Prostate gland (tissue), 2 donors: ENCODE measurements around the gene FSIP1. TPM values are rescaled to one million over a fixed set of nuclear protein-coding genes. Genes with fewer than 3 reads are reported as not detected.

Experiments
- DNase-seq: peaks from one replicate; pipeline ENCODE4 v3.0.0-alpha.2; 2019; ENCODE audit warnings: low spot score
- H3K27ac ChIP-seq, 2 donors: fragments of 200-600 bp; sonication (generic); 2 replicates each; pipeline ENCODE4 v1.5.1; 2017 to 2019
- H3K27me3 ChIP-seq: fragments of 200-600 bp; sonication (generic); replicated peaks from 2 replicates; pipeline ENCODE4 v1.5.1; 2019; ENCODE audit not compliant: insufficient read depth
- H3K36me3 ChIP-seq, 2 donors: fragments of 200-600 bp; sonication (generic); 1 replicate in 1 of 2; 2 replicates in 1 of 2; pipeline versions ENCODE4 v1.5.1 to v1.8.1; 2017 to 2019
- H3K4me1 ChIP-seq: fragments of 200-600 bp; sonication (generic); replicated peaks from 2 replicates; pipeline ENCODE4 v1.5.1; 2019
- H3K4me3 ChIP-seq, 2 donors: fragments of 200-600 bp; sonication (generic); 2 replicates each; pipeline ENCODE4 v1.5.1; 2017 to 2019
- H3K9me3 ChIP-seq: fragments of 200-600 bp; sonication (generic); 2 replicates; pipeline ENCODE4 v1.5.1; 2017
- POLR2A ChIP-seq: fragments of 450-650 bp; IDR thresholded peaks from one replicate; pipeline ENCODE4 v1.6.1; 2016; ENCODE audit warnings: antibody characterized with exemption, mild to moderate bottlenecking
- POLR2AphosphoS5 ChIP-seq: sonication (generic); formaldehyde crosslinking; IDR thresholded peaks from one replicate; pipeline ENCODE4 v1.6.1; 2017; ENCODE audit warnings: antibody characterized with exemption
- WGBS: methylation state at CpG from one replicate; pipeline ENCODE4 v1.1.5; 2018; 5-methylcytosine and 5-hydroxymethylcytosine counted together
- intact Hi-C: fragments of 100-400 bp; cut with DNase I; formaldehyde crosslinking; loops from one replicate; pipeline ENCODE4 v1.14.2; 2022
- total RNA-seq, 2 donors: library from RNA; depleted of rRNA; stranded (reverse); fragments of >200 nt; gene quantifications; one replicate each; pipeline ENCODE4 v1.1.0, GENCODE V29; 2016
- TF ChIP-seq, protein P1 (sequence below), 4 experiments: fragments of 200-600 bp in 2 of 4; fragments of 450-650 bp in 2 of 4; sonication (generic) in 2 of 4; IDR thresholded peaks; 1 replicate in 3 of 4; 2 replicates in 1 of 4; pipeline ENCODE4 v1.5.1; 2016 to 2019; ENCODE audit warnings: antibody characterized with exemption in 4 of 4, mild to moderate bottlenecking in 2 of 4, moderate library complexity in 2 of 4

FSIP1 gene
- total RNA-seq, 2 donors from 2014 or later, result 1.6 to 2.3 TPM

GRCh38 chr15:39788800-39789565 lies 6.3 kb upstream of the FSIP1 start:
- intact Hi-C loops, result no loop called here
- Histone ChIP-seq H3K4me1 (peaks cover 15% of the 10 kb centered on the region), H3K36me3 (no peaks in the 10 kb centered on the region), H3K4me3 (no peak overlapping the region), H3K27me3 (no peaks in the 10 kb centered on the region), H3K9me3 (no peaks in the 10 kb centered on the region), H3K27ac (no peak overlapping the region)
- WGBS, result 70% methylated on average over 3 of the region's 3 CpGs
- DNase-seq, result no peak
- TF ChIP-seq, protein P1, sequence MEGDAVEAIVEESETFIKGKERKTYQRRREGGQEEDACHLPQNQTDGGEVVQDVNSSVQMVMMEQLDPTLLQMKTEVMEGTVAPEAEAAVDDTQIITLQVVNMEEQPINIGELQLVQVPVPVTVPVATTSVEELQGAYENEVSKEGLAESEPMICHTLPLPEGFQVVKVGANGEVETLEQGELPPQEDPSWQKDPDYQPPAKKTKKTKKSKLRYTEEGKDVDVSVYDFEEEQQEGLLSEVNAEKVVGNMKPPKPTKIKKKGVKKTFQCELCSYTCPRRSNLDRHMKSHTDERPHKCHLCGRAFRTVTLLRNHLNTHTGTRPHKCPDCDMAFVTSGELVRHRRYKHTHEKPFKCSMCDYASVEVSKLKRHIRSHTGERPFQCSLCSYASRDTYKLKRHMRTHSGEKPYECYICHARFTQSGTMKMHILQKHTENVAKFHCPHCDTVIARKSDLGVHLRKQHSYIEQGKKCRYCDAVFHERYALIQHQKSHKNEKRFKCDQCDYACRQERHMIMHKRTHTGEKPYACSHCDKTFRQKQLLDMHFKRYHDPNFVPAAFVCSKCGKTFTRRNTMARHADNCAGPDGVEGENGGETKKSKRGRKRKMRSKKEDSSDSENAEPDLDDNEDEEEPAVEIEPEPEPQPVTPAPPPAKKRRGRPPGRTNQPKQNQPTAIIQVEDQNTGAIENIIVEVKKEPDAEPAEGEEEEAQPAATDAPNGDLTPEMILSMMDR (IDR thresholded peaks at IDR 0.05), result no peak
- TF ChIP-seq POLR2AphosphoS5 (no peak), POLR2A (no peak)

GRCh38 chr15:39788108-39788507 lies 5.5 kb upstream of the FSIP1 start:
- H3K27ac ChIP-seq, result no peak overlapping the region
- TF ChIP-seq POLR2A (no peak), POLR2AphosphoS5 (no peak)
- TF ChIP-seq, protein P1 (IDR thresholded peaks at IDR 0.05), result no peak
- H3K4me1 ChIP-seq, result peaks cover 15% of the 10 kb centered on the region
- 37% methylated on average over 4 of the region's 4 CpGs for WGBS
- H3K4me3 ChIP-seq, result no peak overlapping the region
- intact Hi-C loops, result no loop called here
- H3K27me3 ChIP-seq, result no peaks in the 10 kb centered on the region
- no peak for DNase-seq
- H3K36me3 ChIP-seq, result no peaks in the 10 kb centered on the region
- no peaks in the 10 kb centered on the region for H3K9me3 ChIP-seq

DNA sequence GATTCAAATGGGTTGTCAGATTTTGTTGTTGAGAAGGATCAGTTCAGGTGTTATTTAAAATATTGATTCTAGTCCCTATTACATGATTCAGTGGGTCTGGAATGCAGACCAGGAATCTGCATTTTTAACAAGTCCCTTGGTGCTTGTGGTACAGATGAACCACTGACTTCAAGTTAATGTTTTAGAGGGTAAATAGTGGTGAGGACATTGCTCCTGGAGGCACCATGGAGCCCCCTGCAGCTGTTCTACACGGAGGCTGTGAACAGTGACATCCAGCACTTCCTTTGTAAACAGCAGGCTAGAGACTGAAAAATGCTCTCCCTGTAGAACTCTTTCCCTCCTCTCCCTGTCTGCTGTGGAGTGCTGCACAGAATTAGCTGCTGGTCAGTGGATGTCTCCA lies 4.8 kb upstream of the FSIP1 start:
- DNase-seq, result no peak
- TF ChIP-seq, protein P1 (IDR thresholded peaks at IDR 0.05), result no peak
- TF ChIP-seq POLR2AphosphoS5 (no peak), POLR2A (no peak)
- H3K27ac ChIP-seq, result no peak overlapping the region
- H3K27me3 ChIP-seq, result no peaks in the 10 kb centered on the region
- H3K9me3 ChIP-seq, result no peaks in the 10 kb centered on the region
- H3K4me1 ChIP-seq, result peaks cover 15% of the 10 kb centered on the region
- H3K36me3 ChIP-seq, result no peaks in the 10 kb centered on the region
- intact Hi-C loops, result loop anchor here (2.0 kb wide), 1 partner anchor 189 kb away; no protein-coding TSS in a partner anchor
- 5% methylated on average over 1 of the region's 1 CpG for WGBS
- no peak overlapping the region for H3K4me3 ChIP-seq

GRCh38 chr15:39786447-39787056 lies 3.9 kb upstream of the FSIP1 start:
- H3K4me1 ChIP-seq, result peaks cover 15% of the 10 kb centered on the region
- 6% methylated on average over 5 of the region's 5 CpGs for WGBS
- no peaks in the 10 kb centered on the region for H3K27me3 ChIP-seq
- intact Hi-C loops, result loop anchor here (1.0 to 2.0 kb wide), 2 partner anchors 89 to 190 kb away; no protein-coding TSS in a partner anchor
- no peaks in the 10 kb centered on the region for H3K9me3 ChIP-seq
- H3K4me3 ChIP-seq, result no peak overlapping the region
- H3K36me3 ChIP-seq, result no peaks in the 10 kb centered on the region
- TF ChIP-seq, protein P1 (IDR thresholded peaks at IDR 0.05), result peak; percentile 25 to 66 (median 60)
- TF ChIP-seq POLR2A (no peak), POLR2AphosphoS5 (peak; percentile 42)
- no peak for DNase-seq
- H3K27ac ChIP-seq, result no peak overlapping the region
